GM19463 (cell line): ENCODE measurements around the gene VIPR1.
"Not testable (repeated sequence)": the region's sequence is repeated elsewhere in the genome, so short reads cannot be mapped to it uniquely, and the experiment has no call there.

Experiments used
- ATAC-seq: cut with Tn5 transposase; IDR thresholded peaks from one replicate; pipeline ENCODE4 v1.9.1; 2021; ENCODE audit warnings: mild to moderate bottlenecking, moderate library complexity; ENCODE audit not compliant: unreplicated experiment

Gene VIPR1

GRCh38 chr3:42531470-42531869, 29.0 kb downstream of the VIPR1 start:
- no peak for ATAC-seq

GRCh38 chr3:42532229-42532628, 29.8 kb downstream of the VIPR1 start:
- ATAC-seq, result no peak

- no peak for ATAC-seq
These were observed 30.9 kb downstream of the VIPR1 start for GRCh38 chr3:42533161-42533897.

- no peak for ATAC-seq
These were observed 33.7 kb downstream of the VIPR1 start for GRCh38 chr3:42535981-42536784.

GRCh38 chr3:42537350-42537749, 34.9 kb downstream of the VIPR1 start:
- no peak for ATAC-seq

- peak; percentile 41 for ATAC-seq
These were observed 37.6 kb downstream of the VIPR1 start for GRCh38 chr3:42539871-42540714.

- no peak for ATAC-seq
These were observed 38.6 kb downstream of the VIPR1 start for GRCh38 chr3:42541079-42541478.

GRCh38 chr3:42544492-42545283, 42.2 kb downstream of the VIPR1 start:
- ATAC-seq, result no peak

GRCh38 chr3:42545284-42545900, 42.9 kb downstream of the VIPR1 start:
- ATAC-seq, result no peak

- ATAC-seq, result no peak
These were observed 44.3 kb downstream of the VIPR1 start for GRCh38 chr3:42546691-42547213.

GRCh38 chr3:42547401-42547945, 45.0 kb downstream of the VIPR1 start:
- ATAC-seq, result no peak

- ATAC-seq, result no peak
These were observed 46.7 kb downstream of the VIPR1 start for GRCh38 chr3:42549131-42549530.

- no peak for ATAC-seq
These were observed 47.8 kb downstream of the VIPR1 start for GRCh38 chr3:42550250-42550649.

- ATAC-seq, result no peak
These were observed 50.4 kb downstream of the VIPR1 start for GRCh38 chr3:42552830-42553229.

GRCh38 chr3:42556089-42556632, 53.7 kb downstream of the VIPR1 start:
- ATAC-seq, result no peak

GRCh38 chr3:42556817-42557216, 54.4 kb downstream of the VIPR1 start:
- ATAC-seq, result not testable (repeated sequence)

- ATAC-seq, result no peak
These were observed 55.4 kb downstream of the VIPR1 start for GRCh38 chr3:42557854-42558253.

GRCh38 chr3:42562047-42562907, 59.8 kb downstream of the VIPR1 start:
- no peak for ATAC-seq
